NT2/D1 (cell line): Measurements from ENCODE around the gene CYBA.
"Not testable (repeated sequence)": the region's sequence is repeated elsewhere in the genome, so short reads cannot be mapped to it uniquely, and the experiment has no call there.

ENCODE experiments used
- DNase-seq: peaks from one replicate; pipeline ENCODE4 v3.0.0-alpha.2; 2011; ENCODE audit warnings: low read depth, low spot score
- H3K27me3 ChIP-seq: 2 replicates; pipeline ENCODE4 v1.6.0; 2011; ENCODE audit warnings: mild to moderate bottlenecking; ENCODE audit not compliant: insufficient read length, insufficient read depth
- H3K36me3 ChIP-seq: 2 replicates; pipeline ENCODE4 v1.6.1; 2011; ENCODE audit warnings: mild to moderate bottlenecking, low read length, mixed read lengths; ENCODE audit not compliant: insufficient read depth, insufficient read length
- H3K4me1 ChIP-seq: 2 replicates; pipeline ENCODE4 v1.5.1; 2011; ENCODE audit not compliant: insufficient read depth, insufficient read length
- H3K4me3 ChIP-seq: 2 replicates; pipeline ENCODE4 v1.5.1; 2011; ENCODE audit warnings: low read depth; ENCODE audit not compliant: insufficient read length
- H3K9ac ChIP-seq: 2 replicates; pipeline ENCODE4 v1.6.0; 2011; ENCODE audit warnings: low read depth; ENCODE audit not compliant: insufficient read length
- H3K9me3 ChIP-seq: 2 replicates; pipeline ENCODE4 v1.5.1; 2011; ENCODE audit warnings: mild to moderate bottlenecking, low read length; ENCODE audit not compliant: insufficient read depth
- SUZ12 ChIP-seq: IDR thresholded peaks from 2 replicates; pipeline ENCODE4 v1.6.1; 2011; ENCODE audit not compliant: insufficient read length, insufficient read depth; ENCODE audit errors: extremely low read depth
- YY1 ChIP-seq: IDR thresholded peaks from 2 replicates; pipeline ENCODE4 v1.6.1; 2011; ENCODE audit not compliant: insufficient read length, insufficient read depth
- ZNF274 ChIP-seq: IDR thresholded peaks from 2 replicates; pipeline ENCODE4 v1.6.1; 2011; ENCODE audit warnings: mild to moderate bottlenecking, low read depth, low read length

Gene CYBA

DNA sequence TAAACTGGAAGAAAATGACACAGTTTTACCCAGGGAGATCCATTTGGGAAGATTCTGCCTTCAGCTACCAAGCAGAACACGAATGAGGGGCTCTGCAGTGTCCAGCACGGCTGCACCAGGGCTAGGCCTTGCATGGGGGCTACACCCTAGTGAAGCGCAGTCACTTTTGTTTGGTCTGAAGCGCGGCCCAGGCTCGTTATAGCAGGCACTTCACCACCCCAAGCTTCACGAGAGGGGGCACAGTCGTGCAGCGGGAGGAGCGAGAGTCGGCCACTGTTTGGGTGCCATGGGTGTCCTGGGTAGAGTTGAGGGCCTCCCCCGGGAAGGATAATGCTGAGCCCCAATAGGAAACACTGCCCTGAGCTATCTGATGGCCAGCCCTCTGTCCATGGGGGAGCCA is 34.1 kb downstream of the CYBA start:
- Histone ChIP-seq H3K9me3 (no peaks in the 10 kb centered on the region), H3K36me3 (peaks cover 83% of the 10 kb centered on the region), H3K4me3 (no peak overlapping the region), H3K27me3 (no peaks in the 10 kb centered on the region), H3K9ac (no peak overlapping the region), H3K4me1 (peaks cover 12% of the 10 kb centered on the region)
- no peak for TF ChIP-seq SUZ12
- TF ChIP-seq ZNF274, result no peak
- no peak for TF ChIP-seq YY1
- DNase-seq, result no peak

DNA sequence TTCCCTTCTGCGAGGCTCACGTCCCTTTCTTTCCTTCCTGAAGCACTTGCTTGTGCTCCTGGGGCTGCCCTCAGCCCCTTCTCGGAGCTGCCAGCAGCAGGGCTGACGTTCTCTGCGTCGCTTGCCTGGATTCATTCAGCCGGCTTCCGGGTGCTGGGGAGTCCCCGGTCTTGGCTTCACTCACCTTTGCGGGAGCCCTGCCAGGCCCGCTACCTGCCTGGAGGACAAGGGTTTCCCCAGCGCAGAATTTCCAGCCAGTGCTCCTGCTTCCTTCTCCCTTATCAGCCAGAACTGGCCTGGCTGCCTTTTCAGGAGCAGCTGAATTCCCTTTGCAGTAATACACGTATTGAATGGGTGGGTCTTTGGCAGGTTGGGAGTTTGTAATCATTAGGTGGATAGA is 34.5 kb downstream of the CYBA start:
- DNase-seq, result no peak
- Histone ChIP-seq H3K9ac (no peak overlapping the region), H3K4me3 (no peak overlapping the region), H3K36me3 (peaks cover 84% of the 10 kb centered on the region), H3K27me3 (no peaks in the 10 kb centered on the region), H3K9me3 (no peaks in the 10 kb centered on the region), H3K4me1 (peaks cover 12% of the 10 kb centered on the region)
- no peak for TF ChIP-seq SUZ12
- TF ChIP-seq ZNF274, result no peak
- no peak for TF ChIP-seq YY1

DNA sequence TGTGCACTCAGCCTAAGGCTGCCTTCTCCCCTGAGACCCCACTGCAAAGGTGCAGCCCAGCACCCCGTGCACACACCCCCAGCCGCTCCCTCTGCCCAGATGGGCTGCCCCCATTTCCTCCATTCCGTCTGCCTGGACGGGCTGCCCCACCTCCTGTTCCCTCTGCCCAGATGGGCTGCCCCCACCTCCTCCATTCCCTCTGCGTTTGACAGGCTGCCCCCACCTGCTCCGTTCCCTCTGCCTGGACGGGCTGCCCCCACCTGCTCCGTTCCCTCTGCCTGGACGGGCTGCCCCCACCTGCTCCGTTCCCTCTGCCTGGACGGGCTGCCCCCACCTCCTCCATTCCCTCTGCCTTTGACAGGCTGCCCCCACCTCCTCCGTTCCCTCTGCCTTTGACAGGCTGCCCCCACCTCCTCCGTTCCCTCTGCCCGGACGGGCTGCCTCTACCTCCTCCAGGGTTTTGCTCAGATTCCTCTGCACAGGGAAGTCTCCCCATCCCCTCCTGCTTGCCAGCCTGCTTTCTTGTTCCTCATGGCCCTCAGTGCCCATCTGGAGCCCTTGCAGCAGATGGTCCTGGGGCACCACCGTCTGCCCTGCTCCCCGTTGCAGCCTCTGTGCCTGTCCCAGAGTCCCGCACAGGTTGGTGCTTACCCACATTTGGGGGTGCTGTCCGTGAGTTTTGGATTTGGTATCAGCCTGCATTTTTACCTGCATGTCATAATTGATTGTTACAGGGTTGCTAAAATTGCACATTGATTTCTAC is 35.9 kb downstream of the CYBA start:
- Histone ChIP-seq H3K9ac (no peak overlapping the region), H3K4me1 (peaks cover 12% of the 10 kb centered on the region), H3K4me3 (no peak overlapping the region)

DNA sequence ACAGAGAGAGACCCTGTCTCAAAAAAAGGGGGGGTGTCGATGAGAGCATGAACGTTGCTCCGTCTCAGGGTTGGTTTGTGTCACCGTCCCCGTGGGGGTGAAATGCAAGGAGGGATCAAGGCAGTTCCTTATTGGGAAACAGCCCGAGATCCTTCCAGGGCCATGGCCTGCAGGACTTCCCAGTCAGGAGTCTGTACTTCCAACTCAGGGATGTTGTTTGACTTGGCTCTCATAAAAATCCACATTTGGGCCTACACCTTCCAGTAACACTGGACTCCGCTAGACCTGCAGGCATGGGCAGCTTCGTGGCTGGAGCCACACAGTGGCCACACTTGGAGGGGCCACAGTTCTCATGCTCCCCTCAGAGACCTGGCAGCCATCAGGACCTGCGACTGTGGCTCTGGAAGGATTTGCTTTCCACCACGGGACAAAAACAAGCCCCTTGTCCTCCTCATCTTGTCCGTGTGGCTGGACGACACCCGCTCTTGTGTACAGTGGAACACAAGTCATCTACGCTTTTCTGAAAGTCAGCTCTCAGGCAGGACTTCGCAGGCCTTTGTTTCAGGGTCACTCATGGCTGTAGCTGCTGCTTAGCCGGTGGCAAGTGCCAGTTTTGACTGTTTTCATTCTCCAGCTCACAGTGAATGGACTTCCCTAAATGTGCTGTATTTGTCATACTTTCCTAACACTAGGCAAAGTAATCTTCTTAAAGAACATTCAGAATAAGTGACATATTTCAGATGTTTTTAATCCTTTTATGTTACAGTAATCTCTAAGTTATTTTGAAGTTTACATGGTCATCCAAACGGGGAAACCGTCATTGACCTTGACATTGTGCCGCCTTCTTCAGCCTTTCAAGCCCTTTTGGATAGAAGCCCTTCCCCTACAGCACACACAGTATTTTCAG is 36.7 kb downstream of the CYBA start:
- TF ChIP-seq SUZ12, result no peak
- no peak for TF ChIP-seq ZNF274
- no peak for TF ChIP-seq YY1
- Histone ChIP-seq H3K36me3 (peaks cover 91% of the 10 kb centered on the region), H3K9me3 (no peaks in the 10 kb centered on the region), H3K9ac (no peak overlapping the region), H3K4me1 (peaks cover 12% of the 10 kb centered on the region), H3K4me3 (no peak overlapping the region), H3K27me3 (no peaks in the 10 kb centered on the region)
- no peak for DNase-seq

More for the DNA sequence above, 35.9 kb downstream of the CYBA start:
- H3K27me3 ChIP-seq, result no peaks in the 10 kb centered on the region
- no peak for DNase-seq
- no peak for TF ChIP-seq YY1
- TF ChIP-seq ZNF274, result no peak
- TF ChIP-seq SUZ12, result no peak
- H3K36me3 ChIP-seq, result peaks cover 91% of the 10 kb centered on the region
- H3K9me3 ChIP-seq, result no peaks in the 10 kb centered on the region

DNA sequence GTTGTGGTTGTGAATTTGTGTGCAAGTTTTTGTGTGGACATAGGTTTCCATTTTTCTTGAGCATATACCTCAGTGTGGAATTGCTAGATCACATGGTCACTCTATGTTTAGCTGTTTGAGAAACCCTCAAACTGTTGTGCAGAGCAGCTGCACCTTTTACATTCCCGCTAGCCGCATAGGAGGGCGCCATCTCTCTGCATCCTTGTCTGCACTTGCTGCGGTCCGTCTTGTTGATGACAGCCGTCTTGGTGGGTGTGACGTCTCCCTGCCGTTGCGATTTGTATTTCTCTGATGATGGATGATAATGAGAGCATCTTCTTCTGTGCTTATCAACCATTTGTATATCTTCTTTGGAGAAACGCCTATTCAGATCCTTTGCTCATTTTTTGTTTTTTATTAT is 37.6 kb downstream of the CYBA start:
- Histone ChIP-seq H3K4me1 (peaks cover 8% of the 10 kb centered on the region), H3K4me3 (no peak overlapping the region), H3K27me3 (no peaks in the 10 kb centered on the region), H3K9me3 (no peaks in the 10 kb centered on the region), H3K36me3 (peaks cover 90% of the 10 kb centered on the region), H3K9ac (no peak overlapping the region)
- DNase-seq, result no peak
- TF ChIP-seq ZNF274, result no peak

DNA sequence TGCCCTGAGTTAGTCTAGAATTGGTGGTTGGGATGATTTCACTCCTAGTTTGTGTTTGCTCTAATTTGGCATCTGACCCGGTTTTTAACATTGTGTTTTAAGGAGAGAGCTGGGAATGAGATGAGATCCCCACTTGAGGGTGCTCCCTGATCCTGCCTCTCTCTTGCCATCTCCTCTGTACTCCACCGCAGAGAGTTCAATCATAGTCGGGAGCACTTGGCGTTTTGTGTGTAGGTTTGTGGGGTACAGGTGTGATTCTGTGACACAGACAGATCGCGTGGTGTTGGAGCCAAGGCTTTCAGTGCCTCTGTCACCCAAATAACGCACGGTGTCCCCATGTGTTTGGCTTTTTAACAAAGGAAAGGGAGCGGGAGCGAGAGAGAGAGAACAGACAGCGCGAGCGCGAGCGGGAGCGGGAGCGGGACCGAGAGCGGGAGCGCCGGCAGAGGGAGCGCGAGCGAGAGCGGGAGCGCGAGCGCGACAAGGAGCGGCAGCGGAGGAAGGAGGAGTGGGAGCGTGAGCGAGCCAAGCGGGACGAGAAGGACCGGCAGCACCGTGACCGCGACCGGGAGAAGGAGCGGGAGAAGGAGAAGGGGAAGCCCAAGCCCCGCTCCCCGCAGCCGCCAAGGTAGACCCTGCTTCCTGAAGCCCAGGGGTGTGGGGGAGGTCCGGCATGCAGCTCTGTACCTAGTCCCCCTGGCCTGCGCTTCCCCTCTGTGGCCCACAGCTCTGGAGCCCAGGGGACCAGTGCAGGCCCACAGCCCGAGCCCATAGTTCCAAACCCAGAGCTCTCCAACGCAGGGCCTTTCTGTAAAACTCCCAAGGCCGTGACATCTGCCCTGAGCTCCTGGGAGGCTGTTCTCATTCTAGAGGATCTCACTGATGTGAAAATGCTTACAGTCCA is 39.7 kb downstream of the CYBA start:
- Histone ChIP-seq H3K9ac (no peak overlapping the region), H3K27me3 (no peaks in the 10 kb centered on the region), H3K36me3 (peaks cover 92% of the 10 kb centered on the region), H3K9me3 (no peaks in the 10 kb centered on the region), H3K4me3 (no peak overlapping the region), H3K4me1 (peaks cover 4% of the 10 kb centered on the region)
- DNase-seq, result no peak
- TF ChIP-seq SUZ12 (no peak), ZNF274 (no peak), YY1 (no peak)

DNA sequence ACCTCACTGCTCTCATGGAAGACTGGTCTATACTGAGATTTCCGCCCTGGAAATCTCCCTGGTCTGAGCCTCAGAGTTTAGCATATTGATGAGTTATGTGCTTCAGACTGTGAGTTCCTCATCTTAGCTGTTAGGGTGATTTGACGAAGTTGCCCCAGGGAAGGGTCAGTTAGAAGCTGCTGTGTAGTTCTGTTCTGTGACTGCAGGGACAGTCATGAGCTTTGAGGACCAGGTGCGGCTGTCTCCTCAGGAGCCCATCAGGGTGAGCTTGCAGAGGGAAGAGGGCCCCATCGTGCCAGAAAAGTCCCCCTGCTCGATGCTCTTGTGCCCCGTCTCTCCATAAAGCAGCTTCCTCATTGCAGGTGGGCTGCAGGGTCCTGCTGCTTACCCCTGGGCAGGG is 40.8 kb downstream of the CYBA start:
- Histone ChIP-seq H3K4me1 (peaks cover 4% of the 10 kb centered on the region), H3K27me3 (no peaks in the 10 kb centered on the region), H3K4me3 (no peak overlapping the region), H3K9ac (no peak overlapping the region), H3K9me3 (no peaks in the 10 kb centered on the region), H3K36me3 (peaks cover 94% of the 10 kb centered on the region)
- no peak for DNase-seq
- TF ChIP-seq ZNF274 (no peak), SUZ12 (no peak), YY1 (no peak)

DNA sequence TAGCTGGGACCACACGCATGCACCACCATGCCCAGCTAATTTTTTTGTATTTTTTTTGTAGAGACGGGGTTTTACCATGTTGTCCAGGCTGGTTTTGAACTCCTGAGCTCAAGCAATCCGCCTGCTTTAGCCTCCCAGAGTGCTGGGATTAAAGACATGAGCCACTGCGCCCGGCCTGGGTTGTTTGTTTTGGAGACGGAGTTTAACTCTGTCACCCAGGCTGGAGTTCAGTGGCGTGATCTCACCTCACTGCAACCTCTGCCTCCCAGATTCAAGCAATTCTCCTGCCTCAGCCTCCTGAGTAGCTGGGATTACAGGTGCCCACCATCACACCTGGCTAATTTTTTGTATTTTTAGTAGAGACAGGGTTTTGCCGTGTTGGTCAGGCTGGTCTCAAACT is 41.4 kb downstream of the CYBA start:
- H3K4me3 ChIP-seq, H3K9ac ChIP-seq, H3K4me1 ChIP-seq, H3K27me3 ChIP-seq, DNase-seq, H3K9me3 ChIP-seq: not testable (repeated sequence)
- peaks cover 94% of the 10 kb centered on the region for H3K36me3 ChIP-seq
